Measurements from ENCODE around the gene CDRT15.

DNA sequence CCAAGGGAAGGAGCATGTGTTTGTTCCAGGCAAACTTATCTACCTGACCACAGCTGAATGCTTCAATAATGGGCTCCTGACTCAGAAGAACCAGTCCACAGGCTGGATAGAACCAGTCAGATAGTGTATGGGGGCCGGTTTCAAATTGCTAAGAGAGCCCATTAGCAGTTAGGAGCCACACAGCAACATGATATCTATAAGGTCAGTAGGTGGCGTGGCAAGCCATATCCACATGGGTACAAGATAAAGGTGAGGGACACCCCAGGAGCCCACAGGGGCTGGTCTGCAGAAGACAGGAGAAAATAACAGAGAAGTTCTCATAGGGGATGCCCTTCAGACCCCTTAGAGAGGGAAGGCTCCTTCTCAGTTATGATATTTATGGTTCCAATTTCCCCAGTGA lies 31.6 kb upstream of the CDRT15 start:
- TF ChIP-seq, protein P1, sequence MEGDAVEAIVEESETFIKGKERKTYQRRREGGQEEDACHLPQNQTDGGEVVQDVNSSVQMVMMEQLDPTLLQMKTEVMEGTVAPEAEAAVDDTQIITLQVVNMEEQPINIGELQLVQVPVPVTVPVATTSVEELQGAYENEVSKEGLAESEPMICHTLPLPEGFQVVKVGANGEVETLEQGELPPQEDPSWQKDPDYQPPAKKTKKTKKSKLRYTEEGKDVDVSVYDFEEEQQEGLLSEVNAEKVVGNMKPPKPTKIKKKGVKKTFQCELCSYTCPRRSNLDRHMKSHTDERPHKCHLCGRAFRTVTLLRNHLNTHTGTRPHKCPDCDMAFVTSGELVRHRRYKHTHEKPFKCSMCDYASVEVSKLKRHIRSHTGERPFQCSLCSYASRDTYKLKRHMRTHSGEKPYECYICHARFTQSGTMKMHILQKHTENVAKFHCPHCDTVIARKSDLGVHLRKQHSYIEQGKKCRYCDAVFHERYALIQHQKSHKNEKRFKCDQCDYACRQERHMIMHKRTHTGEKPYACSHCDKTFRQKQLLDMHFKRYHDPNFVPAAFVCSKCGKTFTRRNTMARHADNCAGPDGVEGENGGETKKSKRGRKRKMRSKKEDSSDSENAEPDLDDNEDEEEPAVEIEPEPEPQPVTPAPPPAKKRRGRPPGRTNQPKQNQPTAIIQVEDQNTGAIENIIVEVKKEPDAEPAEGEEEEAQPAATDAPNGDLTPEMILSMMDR (IDR thresholded peaks at IDR 0.05 in 4 of 5, conservative IDR thresholded peaks at IDR 0.05 in 1 of 5), result no peak
- TF ChIP-seq POLR2A (IDR thresholded peaks at IDR 0.05), result no peak

Measured in gastrocnemius medialis (tissue), 4 donors.